ENCODE measurements around the gene PLEKHO2. TPM values are rescaled to one million over a fixed set of nuclear protein-coding genes. Genes with fewer than 3 reads are reported as not detected.

PLEKHO2 gene
- total and polyA plus RNA-seq, 10 of the 15 experiments (the other 5 are each of a cell fraction or from before 2014, with no cell fraction given): 1.4 to 25.6 (median 20.5) TPM

- DNase-seq (ENCODE audit: low read depth, low spot score) (no peak), FAIRE-seq (no peak), ATAC-seq (no peak)
- no peak overlapping the region for H2AFZ ChIP-seq (ENCODE audit: control insufficient read depth, low read depth, low read length)
- no peaks in the 10 kb centered on the region for H3K9me3 ChIP-seq (replicated peaks; ENCODE audit: control insufficient read depth, insufficient read depth, low read length)
- H3K4me3 ChIP-seq: no peak overlapping the region
- TF ChIP-seq MLLT1 (IDR thresholded peaks at IDR 0.05) (no peak), SREBF2 (IDR thresholded peaks at IDR 0.05; ENCODE audit: low read length) (no peak), TCF3 (IDR thresholded peaks at IDR 0.05; ENCODE audit: borderline replicate concordance, insufficient read depth, low read depth, low read length) (no peak), HDAC6 (IDR thresholded peaks at IDR 0.05; ENCODE audit: unreplicated experiment) (no peak), ATF7 (IDR thresholded peaks at IDR 0.05; ENCODE audit: low read depth) (no peak), SMAD1 (IDR thresholded peaks at IDR 0.05; ENCODE audit: low read depth, partially characterized antibody) (no peak), NFIC (IDR thresholded peaks at IDR 0.05; ENCODE audit: low read depth, low read length) (no peak), USF1 (IDR thresholded peaks at IDR 0.05; ENCODE audit: borderline replicate concordance, extremely low read length, insufficient read depth, low read depth, low read length) (no peak), ZBTB4 (CRISPR knock-in tag; IDR thresholded peaks at IDR 0.05) (no peak), ZNF217 (IDR thresholded peaks at IDR 0.05) (no peak), HSF1 (IDR thresholded peaks at IDR 0.05; ENCODE audit: low read depth, low read length) (no peak), SREBF1 (IDR thresholded peaks at IDR 0.05; ENCODE audit: low read length) (no peak), MXI1 (IDR thresholded peaks at IDR 0.05; ENCODE audit: low read depth, low read length) (no peak), ATF3 (IDR thresholded peaks at IDR 0.05; ENCODE audit: borderline replicate concordance, extremely low read depth, low read depth, low read length) (no peak), CREM (IDR thresholded peaks at IDR 0.05; ENCODE audit: low read depth) (no peak), STAT1 (conservative IDR thresholded peaks at IDR 0.05) (no peak)
- RAD21 ChIA-PET (ENCODE audit: unreplicated experiment): interaction anchor here (0.6 to 12.2 kb wide), 21 partner anchors 8 to 550 kb away, joined by 3 to 148 read pairs (median 8); partner anchors contain the start of gene PIF1
- intact Hi-C loops (cut with micrococcal nuclease; ENCODE audit: unreplicated experiment): no loop called here
- H3K9ac ChIP-seq (ENCODE audit: control insufficient read depth, insufficient read depth, low read length): no peak overlapping the region
- POLR2A ChIA-PET: interaction anchor here (0.5 to 3.2 kb wide), 4 partner anchors 8 to 179 kb away, joined by 3 to 11 read pairs (median 4); no protein-coding TSS in a partner anchor
- CTCF ChIA-PET: interaction anchor here (0.6 to 17.1 kb wide), 34 partner anchors 6 to 517 kb away, joined by 3 to 529 read pairs (median 7); partner anchors contain the start of gene PIF1
- H3K79me2 ChIP-seq (ENCODE audit: control insufficient read depth, insufficient read depth, low read length): no peaks in the 10 kb centered on the region
- SMC1A ChIA-PET (ENCODE audit: uncharacterized antibody, unreplicated experiment): interaction anchor here (0.7 to 16.7 kb wide), 20 partner anchors 7 to 142 kb away, joined by 3 to 308 read pairs (median 10); partner anchors contain the start of gene PIF1
- no peaks in the 10 kb centered on the region for H3K36me3 ChIP-seq (ENCODE audit: control insufficient read depth in 2 of 2, insufficient read depth in 2 of 2, low read length in 1 of 2)
- 60% methylated on average over 10 of the region's 10 CpGs for WGBS (ENCODE audit: insufficient coverage, insufficient replicate concordance, low lambda C conversion rate, missing lambda C conversion rate)
- H3K27me3 ChIP-seq (replicated peaks in 1 of 2; ENCODE audit: control insufficient read depth in 2 of 2, insufficient read depth in 2 of 2, low read length in 1 of 2): no peaks in the 10 kb centered on the region
- H3K4me2 ChIP-seq (ENCODE audit: control insufficient read depth, insufficient read depth): no peak overlapping the region
- H4K20me1 ChIP-seq (ENCODE audit: control insufficient read depth, insufficient read depth): no peaks in the 10 kb centered on the region
- no TSS peak for BruUV-seq (replicated peaks)
- in situ Hi-C loops (cut with MboI): no loop called here
- peaks cover 17% of the 10 kb centered on the region for H3K4me1 ChIP-seq (ENCODE audit: control insufficient read depth, insufficient read depth, low read length)
- H3K27ac ChIP-seq (ENCODE audit: control insufficient read depth, insufficient read depth): no peak overlapping the region
These were observed 32.8 kb upstream of the PLEKHO2 start for GRCh38 chr15:64808785-64809453.
